ENCODE results near the gene CSE1L. TPM values are rescaled to one million over a fixed set of nuclear protein-coding genes. Genes with fewer than 3 reads are reported as not detected.
"Not testable (repeated sequence)": the region's sequence is repeated elsewhere in the genome, so short reads cannot be mapped to it uniquely, and the experiment has no call there.

CSE1L gene
- total RNA-seq, 1 donor from 2014 or later, result 40.7 TPM

DNA sequence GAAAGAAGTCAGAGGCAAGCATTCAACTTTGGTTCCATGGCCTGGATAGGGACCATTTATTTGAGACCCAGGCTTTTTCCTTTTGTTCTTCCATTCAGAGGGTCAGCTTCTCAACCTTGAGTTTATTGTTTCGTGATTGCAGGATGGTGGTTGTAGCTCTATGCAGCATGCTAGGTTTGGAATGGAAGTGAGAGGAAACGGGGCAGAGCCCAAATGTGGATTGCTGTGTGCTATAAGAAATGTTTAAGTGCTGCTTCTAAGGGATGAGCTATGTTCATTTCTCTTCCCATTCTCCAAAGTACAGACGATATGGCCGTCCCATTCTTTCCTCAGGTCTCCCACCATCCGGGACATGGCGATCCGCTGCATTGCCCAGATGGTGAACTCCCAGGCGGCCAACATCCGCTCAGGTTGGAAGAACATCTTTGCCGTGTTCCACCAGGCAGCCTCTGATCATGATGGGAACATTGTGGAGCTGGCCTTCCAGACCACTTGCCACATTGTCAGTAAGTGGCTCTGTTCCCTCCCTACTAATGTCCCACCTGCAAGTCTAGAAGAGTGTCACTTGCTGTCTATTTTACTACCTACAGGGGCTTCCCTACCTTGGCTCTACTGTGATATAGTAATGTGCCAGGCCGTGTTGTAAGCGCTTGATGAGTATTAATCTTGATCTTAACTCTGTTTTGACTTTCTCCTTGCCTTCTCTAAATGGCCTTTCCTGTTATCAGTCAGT lies 36.0 kb upstream of the CSE1L start:
- Mint-ChIP-seq H3K4me1 (ENCODE audit: low read depth) (no peaks in the 10 kb centered on the region), H3K4me3 (ENCODE audit: unreplicated experiment) (no peak overlapping the region), H3K9me3 (ENCODE audit: low read depth) (no peaks in the 10 kb centered on the region), H3K36me3 (ENCODE audit: low read depth) (peaks cover 33% of the 10 kb centered on the region), H3K27me3 (ENCODE audit: low read depth) (no peaks in the 10 kb centered on the region), H3K27ac (ENCODE audit: unreplicated experiment) (no peak overlapping the region)
- TF ChIP-seq, protein P1, sequence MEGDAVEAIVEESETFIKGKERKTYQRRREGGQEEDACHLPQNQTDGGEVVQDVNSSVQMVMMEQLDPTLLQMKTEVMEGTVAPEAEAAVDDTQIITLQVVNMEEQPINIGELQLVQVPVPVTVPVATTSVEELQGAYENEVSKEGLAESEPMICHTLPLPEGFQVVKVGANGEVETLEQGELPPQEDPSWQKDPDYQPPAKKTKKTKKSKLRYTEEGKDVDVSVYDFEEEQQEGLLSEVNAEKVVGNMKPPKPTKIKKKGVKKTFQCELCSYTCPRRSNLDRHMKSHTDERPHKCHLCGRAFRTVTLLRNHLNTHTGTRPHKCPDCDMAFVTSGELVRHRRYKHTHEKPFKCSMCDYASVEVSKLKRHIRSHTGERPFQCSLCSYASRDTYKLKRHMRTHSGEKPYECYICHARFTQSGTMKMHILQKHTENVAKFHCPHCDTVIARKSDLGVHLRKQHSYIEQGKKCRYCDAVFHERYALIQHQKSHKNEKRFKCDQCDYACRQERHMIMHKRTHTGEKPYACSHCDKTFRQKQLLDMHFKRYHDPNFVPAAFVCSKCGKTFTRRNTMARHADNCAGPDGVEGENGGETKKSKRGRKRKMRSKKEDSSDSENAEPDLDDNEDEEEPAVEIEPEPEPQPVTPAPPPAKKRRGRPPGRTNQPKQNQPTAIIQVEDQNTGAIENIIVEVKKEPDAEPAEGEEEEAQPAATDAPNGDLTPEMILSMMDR (IDR thresholded peaks at IDR 0.05), result no peak
- DNase-seq (ENCODE audit: low spot score), result no peak

DNA sequence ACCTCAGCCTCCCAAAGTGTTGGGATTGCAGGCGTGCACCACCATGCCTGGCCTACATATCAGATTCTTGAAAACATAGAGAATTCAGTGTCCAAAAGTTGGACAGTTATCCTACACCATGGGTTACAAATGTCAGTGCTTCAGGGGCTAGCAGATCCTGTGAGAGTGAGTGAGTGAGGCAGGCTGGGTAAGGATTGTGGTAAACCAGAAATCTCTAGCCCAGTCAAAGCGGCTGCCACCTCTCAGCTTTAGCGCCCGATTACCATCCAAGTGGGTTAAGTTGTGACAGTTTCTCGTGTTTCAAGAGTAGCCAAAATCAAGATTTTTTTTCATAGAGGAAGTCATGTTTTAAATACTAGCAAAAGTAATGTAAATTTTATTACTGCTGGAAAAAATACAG lies 21.9 kb upstream of the CSE1L start:
- H3K27ac Mint-ChIP-seq (ENCODE audit: unreplicated experiment), result no peak overlapping the region
- H3K27me3 Mint-ChIP-seq (ENCODE audit: low read depth), result no peaks in the 10 kb centered on the region
- peaks cover 8% of the 10 kb centered on the region for H3K4me1 Mint-ChIP-seq (ENCODE audit: low read depth)
- H3K9me3 Mint-ChIP-seq (ENCODE audit: low read depth), result no peaks in the 10 kb centered on the region
- H3K4me3 Mint-ChIP-seq (ENCODE audit: unreplicated experiment), result no peak overlapping the region
- DNase-seq (ENCODE audit: low spot score), result no peak
- H3K36me3 Mint-ChIP-seq (ENCODE audit: low read depth), result peaks cover 22% of the 10 kb centered on the region
- TF ChIP-seq, protein P1 (IDR thresholded peaks at IDR 0.05), result no peak

DNA sequence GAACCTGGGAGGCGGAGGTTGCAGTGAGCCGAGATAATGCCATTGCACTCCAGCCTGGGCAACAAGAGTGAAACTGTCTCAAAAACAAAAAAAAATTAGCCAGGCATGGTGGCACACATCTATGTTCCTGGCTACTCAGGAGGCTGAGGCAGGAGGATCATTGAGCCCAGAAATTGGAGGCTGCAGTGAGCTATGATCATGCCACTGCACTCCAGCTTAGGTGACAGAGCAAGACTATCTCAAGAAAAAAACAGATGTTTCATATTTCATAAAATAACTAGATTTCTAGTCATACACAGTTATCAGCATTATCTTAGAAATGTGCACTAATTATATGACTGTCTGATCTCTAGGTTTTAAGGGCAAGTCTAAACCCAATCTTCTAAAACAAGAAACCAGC lies 17.9 kb upstream of the CSE1L start:
- H3K27ac Mint-ChIP-seq (ENCODE audit: unreplicated experiment); DNase-seq (ENCODE audit: low spot score); H3K27me3 Mint-ChIP-seq (ENCODE audit: low read depth); H3K4me3 Mint-ChIP-seq (ENCODE audit: unreplicated experiment); H3K9me3 Mint-ChIP-seq (ENCODE audit: low read depth); H3K4me1 Mint-ChIP-seq (ENCODE audit: low read depth): not testable (repeated sequence)
- peaks cover 24% of the 10 kb centered on the region for H3K36me3 Mint-ChIP-seq (ENCODE audit: low read depth)

DNA sequence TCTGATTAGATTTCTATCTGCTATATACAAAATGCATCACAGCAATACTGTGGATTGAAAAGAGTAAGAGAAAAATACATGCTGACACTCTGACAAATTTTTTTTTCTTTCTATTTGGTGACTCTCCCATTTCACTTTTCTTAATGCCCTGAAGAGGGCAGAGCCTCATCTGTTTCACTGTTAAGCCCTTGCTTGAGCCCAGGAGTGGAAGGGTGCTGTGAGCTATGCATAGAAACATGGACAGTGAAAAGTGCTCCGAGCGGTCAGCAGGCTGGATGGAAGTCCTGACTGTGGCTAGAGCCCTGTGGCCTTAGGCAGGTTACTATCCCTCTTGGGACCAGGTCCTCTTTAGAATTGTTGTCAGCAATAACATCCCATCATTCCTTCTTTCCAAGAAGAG lies 17.4 kb upstream of the CSE1L start:
- Mint-ChIP-seq H3K27ac (ENCODE audit: unreplicated experiment) (peak overlapping the region; percentile 87), H3K27me3 (ENCODE audit: low read depth) (no peaks in the 10 kb centered on the region), H3K4me3 (ENCODE audit: unreplicated experiment) (no peak overlapping the region), H3K4me1 (ENCODE audit: low read depth) (peaks cover 10% of the 10 kb centered on the region), H3K36me3 (ENCODE audit: low read depth) (peaks cover 27% of the 10 kb centered on the region), H3K9me3 (ENCODE audit: low read depth) (no peaks in the 10 kb centered on the region)
- TF ChIP-seq, protein P1 (IDR thresholded peaks at IDR 0.05), result peak; percentile 79
- no peak for DNase-seq (ENCODE audit: low spot score)

DNA sequence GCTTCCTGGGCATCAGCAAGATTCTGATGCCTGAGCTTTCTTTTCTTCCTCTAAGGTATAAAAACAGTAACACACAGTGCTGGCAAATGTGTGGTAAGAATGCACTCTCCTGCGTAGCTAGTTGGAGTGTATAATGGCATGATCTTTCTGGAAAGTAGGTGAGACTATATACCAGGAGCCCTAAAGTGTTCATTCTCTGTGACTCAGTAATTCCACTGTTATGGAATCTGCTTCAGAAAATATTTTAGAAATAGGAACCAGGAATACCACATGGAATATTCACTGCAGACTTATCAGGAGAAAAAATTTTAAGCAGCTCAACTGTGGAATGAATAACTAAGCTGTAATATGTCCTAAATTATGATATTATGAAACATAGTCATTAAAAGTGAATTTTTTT lies 16.9 kb upstream of the CSE1L start:
- H3K9me3 Mint-ChIP-seq (ENCODE audit: low read depth), result no peaks in the 10 kb centered on the region
- H3K27ac Mint-ChIP-seq (ENCODE audit: unreplicated experiment), result peak overlapping the region; percentile 87
- H3K36me3 Mint-ChIP-seq (ENCODE audit: low read depth), result peaks cover 26% of the 10 kb centered on the region
- TF ChIP-seq, protein P1 (IDR thresholded peaks at IDR 0.05), result no peak
- H3K4me3 Mint-ChIP-seq (ENCODE audit: unreplicated experiment), result no peak overlapping the region
- H3K4me1 Mint-ChIP-seq (ENCODE audit: low read depth), result peaks cover 10% of the 10 kb centered on the region
- no peak for DNase-seq (ENCODE audit: low spot score)
- H3K27me3 Mint-ChIP-seq (ENCODE audit: low read depth), result no peaks in the 10 kb centered on the region

Data from chondrocyte (in vitro differentiated cells).